OCI-LY3 (cell line): ENCODE measurements around the gene CDK4.

Experiments used
- H2AFZ ChIP-seq: fragments of 200-600, 300-600 bp; shearing (Covaris generic); 2 replicates; pipeline ENCODE4 v1.6.0; 2014; ENCODE audit warnings: antibody characterized with exemption, low read depth, low read length
- H3K27ac ChIP-seq: fragments of 200-600, 300-600 bp; sonication (generic); 2 replicates; pipeline ENCODE4 v1.5.1; 2014; ENCODE audit warnings: mild to moderate bottlenecking, low read length, moderate library complexity, mixed read lengths
- H3K27me3 ChIP-seq: fragments of 200-600, 300-600 bp; sonication (generic); 2 replicates; pipeline ENCODE4 v1.6.1; 2014; ENCODE audit warnings: low read depth, low read length, mixed read lengths
- H3K36me3 ChIP-seq: fragments of 200-600, 300-600 bp; sonication (generic); replicated peaks from 2 replicates; pipeline ENCODE3; 2014; ENCODE audit warnings: low read depth, low read length, mixed read lengths
- H3K4me1 ChIP-seq: fragments of 300-600, 200-600 bp; sonication (generic); 2 replicates; pipeline ENCODE4 v1.6.1; 2014; ENCODE audit warnings: low read length, mixed read lengths
- H3K4me2 ChIP-seq: fragments of 200-600, 300-600 bp; sonication (generic); 2 replicates; pipeline ENCODE4 v1.6.1; 2014; ENCODE audit warnings: low read length, mixed read lengths
- H3K4me3 ChIP-seq: fragments of 300-600, 200-600 bp; sonication (generic); 2 replicates; pipeline ENCODE4 v1.5.1; 2014; ENCODE audit warnings: antibody characterized with exemption, mild to moderate bottlenecking, low read length, moderate library complexity
- H3K79me2 ChIP-seq: fragments of 300-600, 200-600 bp; shearing (Covaris generic); 2 replicates; pipeline ENCODE4 v1.6.1; 2014; ENCODE audit warnings: mild to moderate bottlenecking, low read length, mixed read lengths
- H3K9ac ChIP-seq: fragments of 300-600, 200-600 bp; shearing (Covaris generic); 2 replicates; pipeline ENCODE4 v1.6.0; 2014; ENCODE audit warnings: mild to moderate bottlenecking, low read length, moderate library complexity
- H3K9me3 ChIP-seq: fragments of 200-600, 300-600 bp; shearing (Covaris generic); 2 replicates; pipeline ENCODE4 v1.6.1; 2014; ENCODE audit warnings: low read length, mixed read lengths; ENCODE audit not compliant: insufficient read depth
- H4K20me1 ChIP-seq: fragments of 200-600, 300-600 bp; sonication (generic); 2 replicates; pipeline ENCODE4 v1.6.1; 2016; ENCODE audit warnings: low read length, mixed read lengths; ENCODE audit not compliant: insufficient read depth
- EZH2phosphoT487 ChIP-seq: fragments of 200-600 bp; shearing (Covaris generic); IDR thresholded peaks from 2 replicates; pipeline ENCODE4 v1.6.1; 2018; ENCODE audit warnings: antibody characterized with exemption, mixed run types, low read depth
- TF ChIP-seq, protein P1 (sequence below): fragments of 200-600, 300-600 bp; sonication (generic); IDR thresholded peaks from 2 replicates; pipeline ENCODE4 v1.5.1; 2014; ENCODE audit warnings: antibody characterized with exemption, low read length, low read depth

CDK4 gene

DNA sequence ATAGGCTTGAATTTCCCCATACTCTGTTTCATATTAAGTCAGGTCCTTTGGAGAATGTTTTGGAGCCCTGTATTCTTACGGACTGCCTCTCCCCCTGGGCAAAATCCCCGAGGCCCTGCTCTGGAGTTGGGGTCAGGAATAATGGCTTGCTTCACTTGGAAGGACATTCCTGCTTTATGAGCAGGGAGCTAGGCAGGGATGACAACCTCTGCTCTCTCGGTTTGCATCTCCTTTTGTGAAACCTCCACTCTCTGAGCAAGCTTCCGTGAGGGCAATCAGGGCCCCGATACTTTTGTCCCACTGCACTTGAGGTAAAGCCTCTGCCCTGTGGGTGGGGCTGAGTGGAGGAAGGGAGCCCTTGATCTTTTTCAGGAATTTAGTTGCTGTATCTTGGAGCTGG, 38.9 kb downstream of the CDK4 start:
- Histone ChIP-seq H2AFZ (no peak overlapping the region), H3K79me2 (no peaks in the 10 kb centered on the region), H3K27ac (no peak overlapping the region), H3K4me1 (peaks cover 5% of the 10 kb centered on the region), H3K9me3 (no peaks in the 10 kb centered on the region), H3K36me3 (peaks cover 12% of the 10 kb centered on the region), H3K9ac (no peak overlapping the region), H3K27me3 (no peaks in the 10 kb centered on the region), H4K20me1 (no peaks in the 10 kb centered on the region), H3K4me3 (no peak overlapping the region), H3K4me2 (no peak overlapping the region)
- TF ChIP-seq, protein P1, sequence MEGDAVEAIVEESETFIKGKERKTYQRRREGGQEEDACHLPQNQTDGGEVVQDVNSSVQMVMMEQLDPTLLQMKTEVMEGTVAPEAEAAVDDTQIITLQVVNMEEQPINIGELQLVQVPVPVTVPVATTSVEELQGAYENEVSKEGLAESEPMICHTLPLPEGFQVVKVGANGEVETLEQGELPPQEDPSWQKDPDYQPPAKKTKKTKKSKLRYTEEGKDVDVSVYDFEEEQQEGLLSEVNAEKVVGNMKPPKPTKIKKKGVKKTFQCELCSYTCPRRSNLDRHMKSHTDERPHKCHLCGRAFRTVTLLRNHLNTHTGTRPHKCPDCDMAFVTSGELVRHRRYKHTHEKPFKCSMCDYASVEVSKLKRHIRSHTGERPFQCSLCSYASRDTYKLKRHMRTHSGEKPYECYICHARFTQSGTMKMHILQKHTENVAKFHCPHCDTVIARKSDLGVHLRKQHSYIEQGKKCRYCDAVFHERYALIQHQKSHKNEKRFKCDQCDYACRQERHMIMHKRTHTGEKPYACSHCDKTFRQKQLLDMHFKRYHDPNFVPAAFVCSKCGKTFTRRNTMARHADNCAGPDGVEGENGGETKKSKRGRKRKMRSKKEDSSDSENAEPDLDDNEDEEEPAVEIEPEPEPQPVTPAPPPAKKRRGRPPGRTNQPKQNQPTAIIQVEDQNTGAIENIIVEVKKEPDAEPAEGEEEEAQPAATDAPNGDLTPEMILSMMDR, result no peak
- no peak for TF ChIP-seq EZH2phosphoT487

DNA sequence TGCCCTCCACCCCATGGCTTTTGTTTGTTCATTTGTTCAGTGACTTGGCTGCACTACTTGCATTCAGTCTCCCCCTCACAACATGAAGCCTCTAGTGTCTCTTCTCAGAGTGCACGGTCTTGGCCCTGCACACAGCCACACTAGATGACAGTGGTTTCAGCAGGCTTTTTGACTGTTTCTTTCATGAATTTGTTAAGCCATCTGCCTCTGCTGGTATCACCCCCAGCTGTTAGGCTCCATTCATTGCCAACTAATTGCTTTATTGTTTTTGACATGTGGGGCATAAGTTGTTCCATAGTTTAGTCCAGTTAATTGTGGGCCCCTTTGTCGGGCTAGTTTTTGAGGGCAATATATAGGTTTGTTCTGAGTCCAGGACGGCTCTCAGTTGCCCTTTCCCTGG, 39.4 kb downstream of the CDK4 start:
- Histone ChIP-seq H3K27me3 (no peaks in the 10 kb centered on the region), H4K20me1 (no peaks in the 10 kb centered on the region), H3K4me3 (no peak overlapping the region), H3K9me3 (no peaks in the 10 kb centered on the region), H3K27ac (no peak overlapping the region), H3K4me2 (no peak overlapping the region), H3K9ac (no peak overlapping the region), H3K4me1 (peaks cover 5% of the 10 kb centered on the region), H3K36me3 (peaks cover 9% of the 10 kb centered on the region), H2AFZ (no peak overlapping the region), H3K79me2 (no peaks in the 10 kb centered on the region)
- TF ChIP-seq EZH2phosphoT487, result no peak
- TF ChIP-seq, protein P1, result no peak

DNA sequence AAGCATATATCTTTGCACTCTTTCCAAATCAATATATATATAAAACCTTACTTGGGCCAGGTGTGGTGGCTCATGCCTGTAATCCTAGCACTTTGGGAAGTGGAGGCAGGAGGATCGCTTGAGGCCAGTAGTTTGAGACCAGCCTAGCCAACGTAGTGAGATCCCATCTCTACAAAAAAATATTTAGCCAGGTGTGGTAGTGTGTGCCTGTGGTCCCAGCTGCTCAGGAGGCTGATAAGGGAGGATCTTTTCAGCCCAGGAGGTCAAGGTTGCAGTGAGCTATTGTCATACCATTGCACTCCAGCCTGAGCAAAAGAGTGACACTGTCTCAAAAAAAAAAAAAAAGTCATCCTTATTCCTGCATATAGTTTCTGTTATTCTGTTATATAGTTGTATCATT, 43.8 kb downstream of the CDK4 start:
- Histone ChIP-seq H4K20me1 (no peaks in the 10 kb centered on the region), H3K4me1 (peaks cover 5% of the 10 kb centered on the region), H3K4me2 (no peak overlapping the region), H3K4me3 (no peak overlapping the region), H3K9me3 (peaks cover 5% of the 10 kb centered on the region; the same call in 1 of the 2 replicates), H2AFZ (no peak overlapping the region), H3K27me3 (no peaks in the 10 kb centered on the region), H3K27ac (no peak overlapping the region), H3K9ac (no peak overlapping the region), H3K36me3 (peaks cover 18% of the 10 kb centered on the region), H3K79me2 (no peaks in the 10 kb centered on the region)
- TF ChIP-seq EZH2phosphoT487, result no peak
- TF ChIP-seq, protein P1, result no peak

DNA sequence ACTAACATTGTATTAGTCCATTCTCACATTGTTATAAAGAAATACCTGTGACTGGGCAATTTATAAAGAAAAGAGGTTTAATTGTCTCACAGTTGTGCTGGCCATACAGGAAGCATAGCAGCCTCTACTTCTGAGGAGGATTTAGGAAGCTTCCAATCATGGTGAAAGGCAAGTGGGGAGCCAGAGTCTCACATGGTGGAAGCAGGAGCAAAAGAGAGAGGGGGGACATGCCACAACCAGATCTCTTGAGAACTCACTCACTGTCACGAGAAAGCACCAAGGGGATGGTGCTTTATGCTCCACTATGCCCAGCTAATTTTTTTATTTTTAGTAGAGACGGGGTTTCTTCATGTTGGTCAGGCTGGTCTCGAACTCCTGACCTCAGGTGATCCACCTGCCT, 44.9 kb downstream of the CDK4 start:
- no peak overlapping the region for H2AFZ ChIP-seq
- peaks cover 27% of the 10 kb centered on the region for H3K36me3 ChIP-seq

More for the DNA sequence above, 44.9 kb downstream of the CDK4 start:
- Histone ChIP-seq H3K9ac (no peak overlapping the region), H3K27ac (no peak overlapping the region), H3K79me2 (no peaks in the 10 kb centered on the region), H3K27me3 (no peaks in the 10 kb centered on the region), H3K9me3 (peaks cover 5% of the 10 kb centered on the region; the same call in 1 of the 2 replicates), H3K4me2 (no peak overlapping the region), H3K4me3 (no peak overlapping the region), H3K4me1 (peaks cover 5% of the 10 kb centered on the region), H4K20me1 (no peaks in the 10 kb centered on the region)
- TF ChIP-seq, protein P1, result no peak
- no peak for TF ChIP-seq EZH2phosphoT487
